ENCODE measurements around the gene FGF22.

DNA sequence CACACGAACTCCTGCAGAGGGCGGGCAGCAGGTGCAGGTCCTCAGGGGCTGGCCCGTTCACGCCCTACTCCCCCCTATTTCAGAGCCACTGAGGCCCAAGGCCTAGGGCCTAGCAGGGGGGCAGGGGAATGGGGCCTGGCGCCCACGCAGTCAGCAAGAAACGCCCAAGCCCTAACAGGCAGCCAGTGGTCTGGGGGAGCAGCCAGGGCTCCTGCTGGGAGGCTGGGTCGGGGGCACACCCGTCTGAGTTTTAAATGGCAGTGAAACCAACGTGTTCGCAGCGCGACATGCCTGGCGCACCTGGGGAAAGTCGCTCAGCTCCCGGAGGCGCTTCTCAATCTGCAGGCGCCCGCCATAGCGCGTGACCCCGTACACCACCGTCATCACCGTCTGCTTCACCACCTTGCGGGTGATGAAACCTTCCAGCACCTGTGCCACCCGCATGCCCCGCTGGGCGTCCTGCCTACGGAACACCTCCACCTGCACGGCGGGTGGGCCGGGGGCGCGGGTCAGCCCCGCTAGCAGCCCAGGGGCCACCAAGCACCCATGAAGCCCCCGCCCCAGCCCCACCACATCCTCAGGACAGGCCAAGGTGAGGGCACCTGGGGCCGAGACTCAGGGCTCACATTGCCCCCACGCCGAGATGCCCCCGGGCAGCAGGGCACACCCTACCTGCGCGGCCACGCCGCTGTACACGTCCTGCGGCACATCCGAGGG, 20.2 kb upstream of the FGF22 start:
- TF ChIP-seq, protein P1, sequence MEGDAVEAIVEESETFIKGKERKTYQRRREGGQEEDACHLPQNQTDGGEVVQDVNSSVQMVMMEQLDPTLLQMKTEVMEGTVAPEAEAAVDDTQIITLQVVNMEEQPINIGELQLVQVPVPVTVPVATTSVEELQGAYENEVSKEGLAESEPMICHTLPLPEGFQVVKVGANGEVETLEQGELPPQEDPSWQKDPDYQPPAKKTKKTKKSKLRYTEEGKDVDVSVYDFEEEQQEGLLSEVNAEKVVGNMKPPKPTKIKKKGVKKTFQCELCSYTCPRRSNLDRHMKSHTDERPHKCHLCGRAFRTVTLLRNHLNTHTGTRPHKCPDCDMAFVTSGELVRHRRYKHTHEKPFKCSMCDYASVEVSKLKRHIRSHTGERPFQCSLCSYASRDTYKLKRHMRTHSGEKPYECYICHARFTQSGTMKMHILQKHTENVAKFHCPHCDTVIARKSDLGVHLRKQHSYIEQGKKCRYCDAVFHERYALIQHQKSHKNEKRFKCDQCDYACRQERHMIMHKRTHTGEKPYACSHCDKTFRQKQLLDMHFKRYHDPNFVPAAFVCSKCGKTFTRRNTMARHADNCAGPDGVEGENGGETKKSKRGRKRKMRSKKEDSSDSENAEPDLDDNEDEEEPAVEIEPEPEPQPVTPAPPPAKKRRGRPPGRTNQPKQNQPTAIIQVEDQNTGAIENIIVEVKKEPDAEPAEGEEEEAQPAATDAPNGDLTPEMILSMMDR (IDR thresholded peaks at IDR 0.05), result no peak
- no peak for TF ChIP-seq POLR2A (IDR thresholded peaks at IDR 0.05)
- no peak for TF ChIP-seq EP300 (IDR thresholded peaks at IDR 0.05)

Data from ovary (tissue), 3 donors.